K562 (cell line): Measurements from ENCODE around the gene UFSP1. TPM values are rescaled to one million over a fixed set of nuclear protein-coding genes. Genes with fewer than 3 reads are reported as not detected.

ENCODE experiments used
- ATAC-seq: fragments of 200-7000 bp; cut with Tn5 transposase; 3 replicates; pipeline ENCODE4 v1.9.1; 2020; ENCODE audit warnings: moderate library complexity
- BruUV-seq: library from RNA; stranded (reverse); fragments of 400-500 nt; replicated peaks from 2 replicates; lab custom pipeline; 2021; lab: Mats Ljungman, UMichigan
- CTCF ChIA-PET: fragments of 300-600 bp; formaldehyde crosslinking; extraction: SDS; loops from one replicate; lab custom pipeline; 2021; ENCODE audit warnings: low intra/inter-chr PET ratio; lab: Yijun Ruan, JAX
- POLR2A ChIA-PET: fragments of 300-600, 350-650 bp; sonication (Branson Sonifier 250); formaldehyde crosslinking; extraction: SDS; loops from one replicate; lab custom pipeline; 2021; ENCODE audit warnings: antibody characterized with exemption, inconsistent platforms; lab: Yijun Ruan, JAX
- DNase-seq, 4 experiments: peaks; one replicate each; pipeline versions ENCODE4 v3.0.0 to v3.0.0-alpha.2; 2011 to 2018; ENCODE audit warnings: low spot score in 3 of 4, mixed read lengths in 3 of 4; ENCODE audit errors: extremely low read depth in 1 of 4
- FAIRE-seq: peaks from 2 replicates; lab custom pipeline; 2011; peaks lifted over from hg19 to GRCh38; lab: Jason Lieb, UNC
- H2AFZ ChIP-seq: 2 replicates; pipeline ENCODE4 v1.6.0; 2011; ENCODE audit warnings: low read depth, low read length, control low read depth, inconsistent platforms
- H3K27ac ChIP-seq: fragments of 200-600 bp; 3 replicates; pipeline ENCODE4 v1.8.0; 2011; ENCODE audit warnings: low read depth, mild to moderate bottlenecking, control low read depth, inconsistent platforms, low read length, moderate library complexity, mixed read lengths; ENCODE audit errors: extremely low read depth
- H3K27me3 ChIP-seq, 2 experiments: fragments of 300-600 bp in 1 of 2; 2 replicates in 1 of 2; 3 replicates in 1 of 2; pipeline versions ENCODE4 v1.6.0 to v1.8.0; 2011; ENCODE audit warnings: inconsistent platforms in 2 of 2, low read length in 2 of 2, mild to moderate bottlenecking in 1 of 2, mixed read lengths in 1 of 2, moderate library complexity in 1 of 2; ENCODE audit not compliant: control insufficient read depth in 2 of 2, insufficient read depth in 2 of 2
- H3K36me3 ChIP-seq: fragments of 300-600 bp; 3 replicates; pipeline ENCODE4 v1.8.0; 2011; ENCODE audit warnings: mild to moderate bottlenecking, low read length, inconsistent platforms; ENCODE audit not compliant: control insufficient read depth, insufficient read depth
- H3K4me1 ChIP-seq, 2 experiments: fragments of 200-600 bp in 1 of 2; replicated peaks in 1 of 2; 2 replicates in 1 of 2; 3 replicates in 1 of 2; pipeline versions ENCODE4 v1.5.1 to v1.8.0; 2011; ENCODE audit warnings: inconsistent platforms in 2 of 2, low read length in 2 of 2, mild to moderate bottlenecking in 1 of 2, mixed read lengths in 1 of 2, moderate library complexity in 1 of 2; ENCODE audit not compliant: control insufficient read depth in 2 of 2, insufficient read depth in 2 of 2
- H3K4me2 ChIP-seq: 2 replicates; pipeline ENCODE4 v1.6.1; 2011; ENCODE audit warnings: low read length, control low read depth, inconsistent platforms, mixed read lengths; ENCODE audit not compliant: insufficient read depth
- H3K4me3 ChIP-seq: fragments of 200-600 bp; sonication (generic), shearing (Covaris generic); 2 replicates; pipeline ENCODE4 v1.5.1; 2016; ENCODE audit warnings: control low read depth, inconsistent platforms
- H3K79me2 ChIP-seq: fragments of 200-600 bp; 3 replicates; pipeline ENCODE4 v1.8.0; 2011; ENCODE audit warnings: low read length, inconsistent platforms; ENCODE audit not compliant: control insufficient read depth, insufficient read depth
- H3K9ac ChIP-seq, 2 experiments: 2 replicates each; pipeline versions ENCODE4 v1.6.0 to v1.6.1; 2011; ENCODE audit warnings: low read depth in 2 of 2, low read length in 2 of 2, control low read depth in 1 of 2, inconsistent platforms in 1 of 2, mild to moderate bottlenecking in 1 of 2, mixed read lengths in 1 of 2; ENCODE audit not compliant: insufficient read depth in 1 of 2
- H3K9me1 ChIP-seq: one replicate; pipeline ENCODE4 v1.6.0; 2011; ENCODE audit warnings: inconsistent platforms, mild to moderate bottlenecking, low read length, moderate library complexity; ENCODE audit not compliant: control insufficient read depth, insufficient read depth
- H3K9me3 ChIP-seq: replicated peaks from 2 replicates; pipeline ENCODE4 v1.5.1; 2011; ENCODE audit warnings: low read depth, low read length, inconsistent platforms; ENCODE audit not compliant: control insufficient read depth, insufficient read depth
- H4K20me1 ChIP-seq: replicated peaks from 2 replicates; pipeline ENCODE4 v1.6.1; 2011; ENCODE audit warnings: low read length, inconsistent platforms, mixed read lengths; ENCODE audit not compliant: control insufficient read depth, insufficient read depth
- ARID2 ChIP-seq: fragments of 450-650 bp; IDR thresholded peaks from 2 replicates; pipeline ENCODE4 v1.6.1; 2017; ENCODE audit warnings: antibody characterized with exemption, mild to moderate bottlenecking
- CREM ChIP-seq: IDR thresholded peaks from 2 replicates; pipeline ENCODE4 v1.6.1; 2014; ENCODE audit warnings: antibody characterized with exemption, low read depth
- NFRKB ChIP-seq: fragments of 450-650 bp; IDR thresholded peaks from 2 replicates; pipeline ENCODE4 v1.6.1; 2016; ENCODE audit warnings: low read depth
- NR4A1 ChIP-seq, 2 experiments: fragments of 250-450 bp in 1 of 2; fragments of 450-650 bp in 1 of 2; sonication (Bioruptor Pico) in 1 of 2; IDR thresholded peaks; 2 replicates each; pipeline versions ENCODE4 v1.4.0 to v1.6.1; 2016 to 2020; ENCODE audit warnings: mild to moderate bottlenecking in 2 of 2, missing compliant biosample characterization in 1 of 2, missing genetic modification characterization in 1 of 2, moderate library complexity in 1 of 2
- PCBP1 ChIP-seq: fragments of 200-400 bp; formaldehyde crosslinking; IDR thresholded peaks from 2 replicates; pipeline ENCODE4 v1.6.1; 2018; ENCODE audit warnings: mild to moderate bottlenecking, low read depth, low read length; ENCODE audit not compliant: poor library complexity, severe bottlenecking
- ZNF121 ChIP-seq: sonication (generic); formaldehyde crosslinking; conservative IDR thresholded peaks from 2 replicates; pipeline ENCODE4 v1.8.0; 2022; ENCODE audit warnings: missing genetic modification reagents
- WGBS: fragments of 100-300 bp; shearing (Covaris generic); methylation state at CpG from one replicate; pipeline ENCODE4 v1.1.6; 2016; ENCODE audit warnings: low coverage, mixed read lengths; ENCODE audit not compliant: insufficient coverage; ENCODE audit errors: missing lambda C conversion rate; 5-methylcytosine and 5-hydroxymethylcytosine counted together
- in situ Hi-C: fragments of 300-500 bp; cut with MboI; formaldehyde crosslinking; loops from 4 replicates; pipeline ENCODE4 v1.15.0; 2018; ENCODE audit warnings: inconsistent platforms, mixed read lengths
- intact Hi-C: fragments of 100-400 bp; cut with micrococcal nuclease; formaldehyde crosslinking; loops from 2 replicates; pipeline ENCODE4 v1.14.2; 2022
- polyA plus RNA-seq, 8 experiments: library from polyadenylated mRNA; depleted of rRNA in 4 of 8; stranded (reverse) in 5 of 8; unstranded in 3 of 8; fragments of >200 nt; fragmentation: Nextera tagmentation in 2 of 8; fragmentation: Illumina TruSeq in 1 of 8; extraction: Ambion mirVana in 2 of 8; extraction: Trizol in 1 of 8; gene quantifications; 2 replicates each; pipeline versions ENCODE4 v1.2.1 to v1.2.3, GENCODE V29; 2011 to 2014; ENCODE audit warnings: inconsistent platforms in 1 of 8, missing spikeins in 1 of 8
- total RNA-seq, 7 experiments: library from RNA; depleted of rRNA in 6 of 7; stranded (reverse); fragments of >200 nt in 6 of 7; fragmentation: Illumina TruSeq in 2 of 7; extraction: Trizol in 2 of 7; gene quantifications; 2 replicates each; pipeline versions ENCODE4 v1.2.1 to v1.2.3, GENCODE V29; 2011 to 2021; ENCODE audit warnings: low replicate concordance in 1 of 7
- TF ChIP-seq, protein P1 (sequence below): sonication (generic); formaldehyde crosslinking; IDR thresholded peaks from 2 replicates; pipeline ENCODE4 v1.8.0; 2023; ENCODE audit warnings: mild to moderate bottlenecking, missing genetic modification reagents
- TF ChIP-seq, protein P2 (sequence below): fragments of 250-450 bp; sonication (Bioruptor Pico); IDR thresholded peaks from 2 replicates; pipeline ENCODE4 v1.8.0; 2022; ENCODE audit warnings: inconsistent platforms
- TF ChIP-seq, protein P3 (sequence below): fragments of 250-450 bp; sonication (Bioruptor Pico); IDR thresholded peaks from 2 replicates; pipeline ENCODE4 v1.4.0; 2020; ENCODE audit warnings: mild to moderate bottlenecking, moderate library complexity

Gene UFSP1
- total and polyA plus RNA-seq, 9 of the 15 experiments (the other 6 are each of a cell fraction or from before 2014, with no cell fraction given) = 0.50 to 18.8 (median 2.1) TPM

DNA sequence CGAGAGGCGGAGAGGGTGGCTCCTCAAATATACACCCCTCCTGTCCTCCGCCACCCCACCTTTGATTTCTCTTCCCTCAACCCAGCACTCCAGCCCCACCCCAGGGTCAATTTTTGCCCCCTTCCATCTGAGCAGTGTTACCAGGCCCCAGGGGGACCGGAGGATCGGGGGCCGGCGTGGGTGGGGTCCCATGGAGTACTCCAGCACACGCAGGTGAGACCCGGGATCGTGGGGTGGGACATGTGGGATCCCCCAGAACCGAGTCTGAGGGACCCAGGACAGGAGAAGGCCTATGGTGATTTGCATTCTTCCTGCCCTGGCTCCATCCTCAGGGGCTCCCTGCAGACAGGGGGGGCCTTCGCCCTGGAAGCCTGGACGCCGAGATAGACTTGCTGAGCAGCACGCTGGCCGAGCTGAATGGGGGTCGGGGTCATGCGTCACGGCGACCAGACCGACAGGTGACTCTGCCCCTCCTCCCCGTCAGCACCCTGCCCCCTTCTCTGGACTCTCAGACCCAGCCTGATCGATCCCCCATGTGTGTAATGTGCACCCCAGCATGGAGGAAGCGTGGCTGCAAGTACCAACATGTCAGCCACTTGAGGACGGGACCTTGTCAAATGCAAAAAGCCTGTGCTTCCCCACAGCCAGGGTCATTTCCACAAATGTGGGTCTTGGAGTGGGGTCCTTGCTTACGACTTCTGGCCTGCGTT, 21.6 kb downstream of the UFSP1 start:
- Histone ChIP-seq H3K4me1 (peaks cover 18 to 48% of the 10 kb centered on the region in 2 experiments), H3K27ac (peak overlapping the region; percentile 97), H3K79me2 (peaks cover 31% of the 10 kb centered on the region), H3K4me3 (peak overlapping the region; percentile 90), H3K36me3 (peaks cover 48% of the 10 kb centered on the region; the same call in 2 of the 3 replicates), H3K4me2 (peak overlapping the region; percentile 95), H2AFZ (peak overlapping the region; percentile 82), H4K20me1 (no peaks in the 10 kb centered on the region), H3K9me3 (no peaks in the 10 kb centered on the region), H3K9me1 (no peaks in the 10 kb centered on the region), H3K27me3 (no peaks in the 10 kb centered on the region), H3K9ac (peak overlapping the region; percentile 98)
- BruUV-seq = no TSS peak
- in situ Hi-C loops (no loop called here), intact Hi-C loops (no loop called here)
- DNase-seq (peak; percentile 57 to 75 (median 66)), ATAC-seq (peak; percentile 41), FAIRE-seq (peak; percentile 35)
- CTCF ChIA-PET = no interaction called here
- WGBS = under 1% methylated on average over 26 of the region's 27 CpGs
- POLR2A ChIA-PET = interaction anchor here (0.7 to 1.0 kb wide), 2 partner anchors 21 to 140 kb away, joined by 3 read pairs; partner anchors contain the start of gene UFSP1
- TF ChIP-seq ZNF121 (CRISPR knock-in tag) (no peak), CREM (peak; percentile 40), NFRKB (0 out of 2 replicates have a peak, but pooled peaks have one; percentile 29), ARID2 (no peak), NR4A1 (CRISPR knock-in tag; IDR thresholded peaks at IDR 0.05) (no peak), NR4A1 (tag; IDR thresholded peaks at IDR 0.05) (peak; percentile 63; the same call in 1 of the 2 replicates), PCBP1 (peak; percentile 1)
- TF ChIP-seq, protein P1, sequence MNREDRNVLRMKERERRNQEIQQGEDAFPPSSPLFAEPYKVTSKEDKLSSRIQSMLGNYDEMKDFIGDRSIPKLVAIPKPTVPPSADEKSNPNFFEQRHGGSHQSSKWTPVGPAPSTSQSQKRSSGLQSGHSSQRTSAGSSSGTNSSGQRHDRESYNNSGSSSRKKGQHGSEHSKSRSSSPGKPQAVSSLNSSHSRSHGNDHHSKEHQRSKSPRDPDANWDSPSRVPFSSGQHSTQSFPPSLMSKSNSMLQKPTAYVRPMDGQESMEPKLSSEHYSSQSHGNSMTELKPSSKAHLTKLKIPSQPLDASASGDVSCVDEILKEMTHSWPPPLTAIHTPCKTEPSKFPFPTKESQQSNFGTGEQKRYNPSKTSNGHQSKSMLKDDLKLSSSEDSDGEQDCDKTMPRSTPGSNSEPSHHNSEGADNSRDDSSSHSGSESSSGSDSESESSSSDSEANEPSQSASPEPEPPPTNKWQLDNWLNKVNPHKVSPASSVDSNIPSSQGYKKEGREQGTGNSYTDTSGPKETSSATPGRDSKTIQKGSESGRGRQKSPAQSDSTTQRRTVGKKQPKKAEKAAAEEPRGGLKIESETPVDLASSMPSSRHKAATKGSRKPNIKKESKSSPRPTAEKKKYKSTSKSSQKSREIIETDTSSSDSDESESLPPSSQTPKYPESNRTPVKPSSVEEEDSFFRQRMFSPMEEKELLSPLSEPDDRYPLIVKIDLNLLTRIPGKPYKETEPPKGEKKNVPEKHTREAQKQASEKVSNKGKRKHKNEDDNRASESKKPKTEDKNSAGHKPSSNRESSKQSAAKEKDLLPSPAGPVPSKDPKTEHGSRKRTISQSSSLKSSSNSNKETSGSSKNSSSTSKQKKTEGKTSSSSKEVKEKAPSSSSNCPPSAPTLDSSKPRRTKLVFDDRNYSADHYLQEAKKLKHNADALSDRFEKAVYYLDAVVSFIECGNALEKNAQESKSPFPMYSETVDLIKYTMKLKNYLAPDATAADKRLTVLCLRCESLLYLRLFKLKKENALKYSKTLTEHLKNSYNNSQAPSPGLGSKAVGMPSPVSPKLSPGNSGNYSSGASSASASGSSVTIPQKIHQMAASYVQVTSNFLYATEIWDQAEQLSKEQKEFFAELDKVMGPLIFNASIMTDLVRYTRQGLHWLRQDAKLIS (CRISPR knock-in tag) = 0 out of 2 replicates have a peak, but pooled peaks have one; percentile 62
- TF ChIP-seq, protein P2, sequence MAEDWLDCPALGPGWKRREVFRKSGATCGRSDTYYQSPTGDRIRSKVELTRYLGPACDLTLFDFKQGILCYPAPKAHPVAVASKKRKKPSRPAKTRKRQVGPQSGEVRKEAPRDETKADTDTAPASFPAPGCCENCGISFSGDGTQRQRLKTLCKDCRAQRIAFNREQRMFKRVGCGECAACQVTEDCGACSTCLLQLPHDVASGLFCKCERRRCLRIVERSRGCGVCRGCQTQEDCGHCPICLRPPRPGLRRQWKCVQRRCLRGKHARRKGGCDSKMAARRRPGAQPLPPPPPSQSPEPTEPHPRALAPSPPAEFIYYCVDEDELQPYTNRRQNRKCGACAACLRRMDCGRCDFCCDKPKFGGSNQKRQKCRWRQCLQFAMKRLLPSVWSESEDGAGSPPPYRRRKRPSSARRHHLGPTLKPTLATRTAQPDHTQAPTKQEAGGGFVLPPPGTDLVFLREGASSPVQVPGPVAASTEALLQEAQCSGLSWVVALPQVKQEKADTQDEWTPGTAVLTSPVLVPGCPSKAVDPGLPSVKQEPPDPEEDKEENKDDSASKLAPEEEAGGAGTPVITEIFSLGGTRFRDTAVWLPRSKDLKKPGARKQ (CRISPR knock-in tag) = no peak
- TF ChIP-seq, protein P3, sequence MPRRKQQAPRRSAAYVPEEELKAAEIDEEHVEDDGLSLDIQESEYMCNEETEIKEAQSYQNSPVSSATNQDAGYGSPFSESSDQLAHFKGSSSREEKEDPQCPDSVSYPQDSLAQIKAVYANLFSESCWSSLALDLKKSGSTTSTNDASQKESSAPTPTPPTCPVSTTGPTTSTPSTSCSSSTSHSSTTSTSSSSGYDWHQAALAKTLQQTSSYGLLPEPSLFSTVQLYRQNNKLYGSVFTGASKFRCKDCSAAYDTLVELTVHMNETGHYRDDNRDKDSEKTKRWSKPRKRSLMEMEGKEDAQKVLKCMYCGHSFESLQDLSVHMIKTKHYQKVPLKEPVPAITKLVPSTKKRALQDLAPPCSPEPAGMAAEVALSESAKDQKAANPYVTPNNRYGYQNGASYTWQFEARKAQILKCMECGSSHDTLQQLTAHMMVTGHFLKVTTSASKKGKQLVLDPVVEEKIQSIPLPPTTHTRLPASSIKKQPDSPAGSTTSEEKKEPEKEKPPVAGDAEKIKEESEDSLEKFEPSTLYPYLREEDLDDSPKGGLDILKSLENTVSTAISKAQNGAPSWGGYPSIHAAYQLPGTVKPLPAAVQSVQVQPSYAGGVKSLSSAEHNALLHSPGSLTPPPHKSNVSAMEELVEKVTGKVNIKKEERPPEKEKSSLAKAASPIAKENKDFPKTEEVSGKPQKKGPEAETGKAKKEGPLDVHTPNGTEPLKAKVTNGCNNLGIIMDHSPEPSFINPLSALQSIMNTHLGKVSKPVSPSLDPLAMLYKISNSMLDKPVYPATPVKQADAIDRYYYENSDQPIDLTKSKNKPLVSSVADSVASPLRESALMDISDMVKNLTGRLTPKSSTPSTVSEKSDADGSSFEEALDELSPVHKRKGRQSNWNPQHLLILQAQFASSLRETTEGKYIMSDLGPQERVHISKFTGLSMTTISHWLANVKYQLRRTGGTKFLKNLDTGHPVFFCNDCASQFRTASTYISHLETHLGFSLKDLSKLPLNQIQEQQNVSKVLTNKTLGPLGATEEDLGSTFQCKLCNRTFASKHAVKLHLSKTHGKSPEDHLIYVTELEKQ (CRISPR knock-in tag) = no peak
